Dedifferentiated amniotic fluid mesenchymal stem cell (primary cell): ENCODE measurements around the gene RMI2.

Source experiments
- DNase-seq: peaks from one replicate; pipeline ENCODE4 v3.0.0-alpha.2; 2016; ENCODE audit errors: extremely low spot score

The RMI2 gene

DNA sequence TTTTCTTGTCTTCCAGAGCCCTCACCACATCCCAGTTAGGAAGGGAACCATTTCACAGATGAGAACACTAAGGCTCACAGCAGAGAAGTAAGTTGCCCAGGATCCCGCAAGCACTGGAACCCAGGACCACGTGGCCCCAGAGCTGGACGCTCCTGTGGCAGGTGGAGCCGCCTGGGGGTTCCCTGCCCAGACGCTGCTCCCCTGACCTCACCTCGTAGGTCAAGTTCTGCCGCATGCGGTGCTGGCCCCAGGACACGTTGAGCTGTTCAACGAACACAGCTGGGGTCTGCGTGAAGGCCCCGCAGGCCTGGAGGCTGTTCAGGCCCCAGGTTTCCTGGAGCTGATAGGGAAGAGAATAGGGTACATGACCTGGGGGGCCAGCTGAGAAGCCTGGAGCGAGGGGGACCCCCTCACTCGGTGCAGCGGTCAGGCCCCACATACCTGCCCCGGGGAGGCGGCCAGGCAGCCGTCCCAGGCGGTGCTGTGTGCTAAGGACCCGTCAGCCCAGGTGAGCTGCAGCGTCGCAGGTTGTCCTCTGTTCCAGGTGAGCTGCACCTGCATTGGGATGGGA is 54.1 kb downstream of the RMI2 start:
- no peak for DNase-seq

GRCh38 chr16:11400076-11400475 is 54.8 kb downstream of the RMI2 start:
- DNase-seq: no peak
